SJCRH30 (cell line): ENCODE data around the gene PLEKHD1. TPM values are rescaled to one million over a fixed set of nuclear protein-coding genes. Genes with fewer than 3 reads are reported as not detected.
A peak's percentile ranks its signal among the peaks of the same experiment; 100 is the strongest.

Experiments used
- DNase-seq, 2 experiments: peaks; one replicate each; pipeline ENCODE4 v3.0.0-alpha.2; 2015 to 2020
- H3K27ac ChIP-seq: fragments of 250-450 bp; sonication (Bioruptor Pico); 2 replicates; pipeline ENCODE4 v1.5.1; 2020; ENCODE audit warnings: mild to moderate bottlenecking, moderate library complexity
- H3K27me3 ChIP-seq: fragments of 250-450 bp; sonication (Bioruptor Pico); 2 replicates; pipeline ENCODE4 v1.5.1; 2020; ENCODE audit warnings: mild to moderate bottlenecking, moderate library complexity
- H3K36me3 ChIP-seq: fragments of 250-450 bp; sonication (Bioruptor Pico); 2 replicates; pipeline ENCODE4 v1.5.1; 2020; ENCODE audit warnings: mild to moderate bottlenecking, moderate library complexity
- H3K4me1 ChIP-seq: fragments of 250-450 bp; sonication (Bioruptor Pico); 2 replicates; pipeline ENCODE4 v1.5.1; 2020; ENCODE audit warnings: mild to moderate bottlenecking, moderate library complexity
- H3K4me3 ChIP-seq: fragments of 250-450 bp; sonication (Bioruptor Pico); 2 replicates; pipeline ENCODE4 v1.5.1; 2020; ENCODE audit warnings: mild to moderate bottlenecking, moderate library complexity
- H3K9me3 ChIP-seq: fragments of 250-450 bp; sonication (Bioruptor Pico); replicated peaks from 2 replicates; pipeline ENCODE4 v1.5.1; 2020; ENCODE audit warnings: mild to moderate bottlenecking, moderate library complexity
- total RNA-seq: library from RNA; depleted of rRNA; stranded (reverse); fragments of >200 nt; shearing (Covaris generic); gene quantifications from 2 replicates; pipeline ENCODE4 v1.2.3, GENCODE V29; 2014

PLEKHD1 gene
- total RNA-seq, 1 experiment from 2014 or later = 0.30 TPM

DNA sequence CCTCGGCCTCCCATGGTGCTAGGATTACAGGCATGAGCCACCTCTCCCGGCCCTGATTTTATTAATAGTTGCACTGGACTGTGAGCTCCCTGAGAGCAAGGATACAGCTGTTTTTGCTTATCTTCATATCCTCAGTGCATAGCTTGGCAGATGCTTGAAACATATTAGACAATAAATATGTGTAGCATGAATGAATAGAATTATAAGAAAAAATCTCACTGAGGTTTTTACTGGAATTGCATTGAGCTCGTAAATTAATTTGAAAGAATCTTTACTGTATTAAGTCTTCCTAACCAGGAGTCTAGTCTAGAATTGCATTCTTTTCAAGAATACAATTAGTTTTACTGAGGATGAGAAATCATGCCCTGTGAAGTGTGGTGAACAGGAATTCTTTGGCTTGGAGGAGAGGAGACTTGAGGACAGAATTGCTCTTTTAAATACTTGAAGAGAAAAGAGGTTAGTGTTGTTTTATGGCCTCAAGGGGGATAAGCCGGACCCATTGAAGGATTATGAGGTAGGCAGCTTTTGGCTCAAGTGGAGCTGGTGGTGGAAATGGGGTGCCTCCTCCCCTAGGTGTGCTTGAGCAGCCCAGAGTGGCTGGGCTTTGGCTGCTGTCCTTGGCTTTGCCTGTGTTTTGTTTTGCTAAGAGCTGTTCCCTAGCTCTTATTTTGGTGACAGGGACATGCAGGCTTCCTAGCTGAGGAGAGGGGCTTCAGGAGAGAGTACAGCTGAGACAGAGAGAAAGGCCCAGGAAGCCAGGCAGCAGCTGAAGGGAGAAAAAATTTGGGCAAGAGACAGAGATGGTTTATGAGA, 34.0 kb downstream of the PLEKHD1 start:
- Histone ChIP-seq H3K36me3 (no peaks in the 10 kb centered on the region), H3K27ac (no peak overlapping the region), H3K4me3 (no peak overlapping the region), H3K4me1 (no peaks in the 10 kb centered on the region; the same call in 1 of the 2 replicates), H3K27me3 (no peaks in the 10 kb centered on the region), H3K9me3 (no peaks in the 10 kb centered on the region)
- peak; percentile 24 to 38 for DNase-seq

DNA sequence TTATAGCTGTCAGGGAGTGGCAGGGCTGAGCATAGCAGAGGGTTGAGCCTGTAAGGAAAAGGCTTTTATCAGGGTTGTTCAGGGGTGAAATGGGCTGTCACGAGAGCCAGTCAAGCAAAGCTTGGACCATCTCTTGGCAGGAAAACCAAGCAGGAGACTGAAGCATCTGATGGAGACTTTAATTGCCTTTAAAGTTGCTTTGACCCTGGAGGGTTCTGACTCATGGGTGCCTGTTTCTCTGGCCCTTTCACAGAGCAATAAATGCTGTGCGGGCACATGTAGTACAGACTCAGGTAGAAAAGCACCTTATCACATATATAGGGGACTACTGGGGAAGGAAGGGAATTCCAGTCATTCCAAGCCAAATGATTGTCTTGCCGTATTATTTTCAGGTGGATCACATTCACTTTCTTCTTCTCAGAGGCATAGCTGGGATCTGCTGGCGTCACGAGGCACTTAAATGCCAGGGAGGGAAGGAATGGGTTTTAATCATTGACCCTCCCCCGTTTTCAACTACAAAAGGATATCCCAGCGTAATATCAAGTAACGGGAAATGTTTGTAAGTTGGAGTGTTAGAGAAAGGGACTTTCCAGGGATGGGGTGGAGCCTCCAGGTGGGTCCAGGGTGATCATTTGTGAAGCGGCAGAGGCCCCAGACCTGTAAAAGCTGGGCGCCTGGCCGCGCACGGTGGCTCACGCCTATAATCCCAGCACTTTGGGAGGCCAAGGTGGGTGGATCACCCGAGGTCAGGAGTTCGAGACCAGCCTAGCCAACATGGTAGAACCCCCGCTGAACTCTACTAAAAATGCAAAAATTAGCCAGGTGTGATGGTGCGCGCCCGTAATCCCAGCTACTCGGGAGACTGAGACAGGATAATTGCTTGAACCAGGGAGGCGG, 34.9 kb downstream of the PLEKHD1 start:
- Histone ChIP-seq H3K27ac (no peak overlapping the region), H3K27me3 (no peaks in the 10 kb centered on the region), H3K4me1 (no peaks in the 10 kb centered on the region; the same call in 1 of the 2 replicates), H3K36me3 (no peaks in the 10 kb centered on the region), H3K9me3 (no peaks in the 10 kb centered on the region), H3K4me3 (no peak overlapping the region)
- DNase-seq = no peak

DNA sequence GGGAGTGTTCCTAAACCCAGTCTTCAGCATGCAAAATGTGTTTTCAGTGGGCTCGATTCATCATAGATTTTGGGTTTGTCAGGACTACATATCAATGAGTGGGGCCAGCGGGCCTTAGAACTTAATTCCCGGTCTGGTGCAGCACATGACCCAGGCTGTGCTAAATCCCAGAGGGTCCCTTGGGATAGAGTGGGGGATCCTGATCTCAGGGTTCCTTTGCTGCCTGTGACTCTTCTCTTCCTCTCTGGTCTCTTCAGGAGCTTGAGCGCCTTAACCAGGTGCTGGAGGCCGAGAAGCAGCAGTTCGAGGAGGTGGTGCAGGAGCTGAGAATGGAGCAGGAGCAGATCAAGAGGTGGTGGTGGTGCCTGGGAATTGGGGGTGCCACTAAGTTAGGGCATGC, 37.5 kb downstream of the PLEKHD1 start:
- H3K4me3 ChIP-seq = no peak overlapping the region
- no peaks in the 10 kb centered on the region for H3K36me3 ChIP-seq
- no peak for DNase-seq
- H3K27me3 ChIP-seq = no peaks in the 10 kb centered on the region
- no peaks in the 10 kb centered on the region for H3K9me3 ChIP-seq
- no peaks in the 10 kb centered on the region; the same call in 1 of the 2 replicates for H3K4me1 ChIP-seq
- H3K27ac ChIP-seq = no peak overlapping the region

DNA sequence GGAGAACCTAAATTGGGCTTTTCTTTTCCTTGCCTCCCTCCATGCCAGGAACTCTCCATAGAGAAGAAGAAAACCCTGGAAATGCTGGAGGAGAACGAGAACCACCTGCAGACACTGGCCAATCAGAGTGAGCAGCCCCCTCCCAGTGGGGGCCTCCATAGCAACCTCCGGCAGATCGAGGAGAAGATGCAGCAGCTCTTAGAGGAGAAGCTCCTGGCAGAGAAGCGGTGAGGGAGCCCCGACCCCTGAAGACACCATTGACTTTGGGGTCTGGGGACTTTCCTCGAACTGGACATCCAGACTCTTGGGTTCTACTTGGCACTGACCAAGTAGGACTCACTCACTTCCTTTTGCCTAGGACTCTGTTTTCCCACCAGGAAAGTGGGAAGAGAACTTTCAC, 41.4 kb downstream of the PLEKHD1 start:
- no peaks in the 10 kb centered on the region for H3K4me1 ChIP-seq
- H3K4me3 ChIP-seq = no peak overlapping the region
- no peaks in the 10 kb centered on the region for H3K9me3 ChIP-seq
- H3K27me3 ChIP-seq = no peaks in the 10 kb centered on the region
- DNase-seq = no peak
- no peaks in the 10 kb centered on the region for H3K36me3 ChIP-seq
- no peak overlapping the region for H3K27ac ChIP-seq

DNA sequence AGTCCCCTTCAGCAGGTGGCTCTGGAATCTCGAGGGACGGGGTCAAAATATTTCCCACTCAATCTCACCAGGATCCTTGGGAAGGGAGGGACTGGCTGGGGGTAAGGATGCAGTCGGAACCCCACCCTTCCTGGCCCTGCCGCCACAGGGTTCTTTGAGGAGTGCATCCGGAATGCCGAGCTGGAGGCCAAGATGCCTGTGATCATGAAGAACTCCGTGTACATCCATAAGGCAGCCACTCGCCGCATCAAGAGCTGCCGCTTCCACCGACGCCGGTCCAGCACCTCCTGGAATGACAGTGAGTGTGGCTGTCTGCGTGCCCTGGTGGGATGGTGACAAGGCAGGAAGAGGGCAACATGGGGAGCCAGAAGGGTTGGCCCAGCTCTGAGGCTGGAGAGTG, 43.1 kb downstream of the PLEKHD1 start:
- H3K9me3 ChIP-seq = no peaks in the 10 kb centered on the region
- no peaks in the 10 kb centered on the region for H3K4me1 ChIP-seq
- no peaks in the 10 kb centered on the region for H3K27me3 ChIP-seq
- no peaks in the 10 kb centered on the region for H3K36me3 ChIP-seq
- H3K27ac ChIP-seq = no peak overlapping the region
- no peak for DNase-seq
- H3K4me3 ChIP-seq = no peak overlapping the region

DNA sequence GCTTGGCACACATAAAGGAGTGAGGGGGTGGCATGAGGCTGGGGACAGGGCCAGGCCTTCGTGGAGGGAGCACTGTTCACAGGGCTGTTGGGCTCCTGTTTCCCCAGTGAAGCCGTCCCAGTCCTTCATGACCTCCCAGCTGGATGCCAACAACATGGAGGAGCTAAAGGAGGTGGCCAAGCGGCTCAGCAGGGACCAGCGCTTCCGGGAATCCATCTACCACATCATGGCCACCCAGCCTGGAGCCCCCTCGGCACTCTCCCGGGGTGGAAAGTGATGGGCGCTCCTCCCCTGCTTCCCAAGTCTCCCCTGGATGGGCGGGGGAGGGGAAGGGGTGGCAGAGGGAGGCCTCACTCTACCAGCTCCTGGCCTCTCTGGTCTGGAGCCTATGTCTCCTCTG, 43.6 kb downstream of the PLEKHD1 start:
- Histone ChIP-seq H3K27ac (no peak overlapping the region), H3K27me3 (no peaks in the 10 kb centered on the region), H3K4me3 (no peak overlapping the region), H3K4me1 (no peaks in the 10 kb centered on the region), H3K9me3 (no peaks in the 10 kb centered on the region), H3K36me3 (no peaks in the 10 kb centered on the region)
- no peak for DNase-seq

DNA sequence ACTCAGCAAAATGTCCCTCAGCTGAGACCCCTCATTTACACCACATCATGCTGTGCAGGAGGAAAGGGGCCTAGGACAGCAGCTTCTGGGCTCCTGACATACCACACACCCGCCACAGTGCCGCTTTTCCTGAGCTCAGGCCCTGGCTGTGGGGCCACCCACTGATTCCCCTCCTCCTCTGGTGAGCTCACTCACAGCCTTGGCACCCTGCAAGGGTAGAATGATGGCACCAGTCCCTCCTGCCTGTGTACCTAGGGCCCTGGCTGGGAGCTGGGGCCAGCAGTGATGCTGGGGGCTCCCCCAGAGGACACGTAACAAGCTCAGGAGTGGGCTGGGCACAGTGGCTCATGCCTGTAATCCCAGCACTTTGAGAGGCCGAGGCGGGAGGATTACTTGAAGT, 44.4 kb downstream of the PLEKHD1 start:
- Histone ChIP-seq H3K27me3 (no peaks in the 10 kb centered on the region), H3K36me3 (no peaks in the 10 kb centered on the region), H3K4me3 (no peak overlapping the region), H3K27ac (no peak overlapping the region), H3K9me3 (no peaks in the 10 kb centered on the region), H3K4me1 (no peaks in the 10 kb centered on the region)
- no peak for DNase-seq

DNA sequence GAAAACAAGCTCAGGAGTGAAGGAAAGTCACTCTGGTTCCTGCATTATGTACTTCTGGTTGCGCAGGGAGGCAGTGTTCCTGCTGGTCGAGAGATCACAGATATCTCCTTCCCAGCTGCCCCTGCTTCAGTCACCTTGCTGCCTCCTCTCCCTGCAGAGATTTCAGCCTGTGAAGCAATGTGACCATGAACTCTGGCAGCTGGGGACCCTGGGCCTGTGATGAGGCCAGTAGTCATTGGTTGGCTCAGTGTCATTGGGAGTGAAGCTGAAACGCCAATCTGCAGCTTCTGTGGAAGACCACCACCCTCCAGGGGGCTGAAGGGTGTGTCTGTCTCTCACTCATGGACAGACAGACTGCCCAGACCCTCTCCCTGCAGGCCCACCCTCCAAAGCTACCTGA, 45.0 kb downstream of the PLEKHD1 start:
- DNase-seq = no peak
- no peaks in the 10 kb centered on the region for H3K9me3 ChIP-seq
- H3K4me1 ChIP-seq = no peaks in the 10 kb centered on the region
- no peaks in the 10 kb centered on the region for H3K27me3 ChIP-seq
- H3K4me3 ChIP-seq = no peak overlapping the region
- H3K27ac ChIP-seq = no peak overlapping the region
- H3K36me3 ChIP-seq = no peaks in the 10 kb centered on the region

DNA sequence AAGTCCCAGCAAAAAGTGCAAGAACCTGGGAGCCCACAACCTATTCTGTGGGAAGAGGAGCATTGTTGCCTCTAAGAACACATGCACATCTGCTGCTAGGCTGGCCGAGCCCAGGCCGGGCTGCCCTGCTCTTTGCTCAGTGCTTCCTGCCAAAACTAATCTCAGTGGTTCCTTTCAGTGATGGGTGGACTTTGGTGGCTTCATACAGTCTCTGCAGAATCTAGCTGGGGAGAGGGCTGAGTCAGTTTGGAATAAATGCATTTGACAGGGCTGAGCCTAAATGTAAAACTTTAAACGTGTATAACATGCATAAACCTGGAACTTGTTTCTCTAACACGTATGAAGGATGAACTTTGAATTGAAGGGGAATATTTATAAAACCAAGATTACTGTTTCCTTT, 45.6 kb downstream of the PLEKHD1 start:
- DNase-seq = no peak
- no peaks in the 10 kb centered on the region for H3K36me3 ChIP-seq
- no peak overlapping the region for H3K27ac ChIP-seq
- no peaks in the 10 kb centered on the region for H3K27me3 ChIP-seq
- H3K4me3 ChIP-seq = no peak overlapping the region
- no peaks in the 10 kb centered on the region for H3K9me3 ChIP-seq
- no peaks in the 10 kb centered on the region for H3K4me1 ChIP-seq

DNA sequence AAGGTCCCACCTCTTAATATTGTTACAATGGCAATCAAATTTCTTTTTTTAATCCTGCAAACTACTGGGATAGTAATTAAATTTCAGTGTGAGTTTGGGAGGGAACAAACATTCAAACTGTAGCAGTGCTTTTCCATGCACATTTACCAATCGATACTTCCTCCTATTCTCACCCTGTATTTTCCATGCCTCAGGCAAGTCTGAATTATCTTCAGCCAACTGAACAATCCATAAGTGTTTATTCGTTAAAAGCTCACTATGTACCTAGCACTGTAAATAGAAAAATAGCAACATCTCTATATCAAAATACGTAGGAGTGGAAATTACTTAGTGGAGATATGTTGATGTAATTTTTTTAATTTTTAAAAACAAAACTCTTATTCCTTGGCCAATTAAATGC, 46.6 kb downstream of the PLEKHD1 start:
- H3K4me3 ChIP-seq = no peak overlapping the region
- no peaks in the 10 kb centered on the region for H3K36me3 ChIP-seq
- no peaks in the 10 kb centered on the region for H3K4me1 ChIP-seq
- H3K9me3 ChIP-seq = no peaks in the 10 kb centered on the region
- no peaks in the 10 kb centered on the region for H3K27me3 ChIP-seq
- no peak overlapping the region for H3K27ac ChIP-seq
- DNase-seq = no peak

DNA sequence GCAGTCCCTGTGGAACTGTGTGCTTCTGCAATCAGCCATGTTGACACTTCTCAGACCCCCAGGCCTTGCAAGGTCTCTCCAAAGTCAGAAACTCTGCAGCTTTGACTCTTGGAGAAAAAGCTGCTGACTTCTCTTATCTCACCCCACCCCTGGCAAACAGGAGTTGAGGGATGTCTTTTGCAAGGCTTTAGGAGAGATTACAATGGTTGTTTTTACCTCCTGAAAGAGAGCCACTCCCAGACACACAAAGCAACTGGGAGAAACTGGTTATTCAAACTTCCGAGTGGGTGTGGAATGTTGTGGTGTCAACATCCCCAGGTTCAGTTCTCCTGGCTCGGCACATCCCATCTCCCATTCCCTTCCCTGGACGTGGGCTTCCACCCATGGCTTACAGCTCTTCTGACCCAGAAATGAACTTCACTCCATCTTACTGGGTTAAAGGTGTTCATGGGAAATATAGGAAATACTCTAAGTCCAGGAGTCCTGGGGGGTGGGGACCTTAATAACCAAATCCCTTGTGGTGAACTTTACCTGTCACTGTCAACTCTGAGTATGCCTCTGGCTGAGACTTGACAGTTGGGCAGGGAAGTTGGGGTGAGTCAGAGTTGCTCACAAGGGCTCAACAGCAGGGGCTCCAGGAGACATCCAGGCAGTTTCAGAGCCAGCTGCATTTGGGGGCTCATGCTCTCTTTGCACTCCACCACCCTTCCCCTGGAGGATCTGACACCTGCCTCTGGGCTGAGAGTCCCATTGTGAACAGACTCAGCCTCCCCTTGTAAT, 48.2 kb downstream of the PLEKHD1 start:
- Histone ChIP-seq H3K27me3 (no peaks in the 10 kb centered on the region), H3K36me3 (no peaks in the 10 kb centered on the region), H3K4me3 (no peak overlapping the region), H3K9me3 (no peaks in the 10 kb centered on the region), H3K27ac (no peak overlapping the region), H3K4me1 (no peaks in the 10 kb centered on the region)
- no peak for DNase-seq

DNA sequence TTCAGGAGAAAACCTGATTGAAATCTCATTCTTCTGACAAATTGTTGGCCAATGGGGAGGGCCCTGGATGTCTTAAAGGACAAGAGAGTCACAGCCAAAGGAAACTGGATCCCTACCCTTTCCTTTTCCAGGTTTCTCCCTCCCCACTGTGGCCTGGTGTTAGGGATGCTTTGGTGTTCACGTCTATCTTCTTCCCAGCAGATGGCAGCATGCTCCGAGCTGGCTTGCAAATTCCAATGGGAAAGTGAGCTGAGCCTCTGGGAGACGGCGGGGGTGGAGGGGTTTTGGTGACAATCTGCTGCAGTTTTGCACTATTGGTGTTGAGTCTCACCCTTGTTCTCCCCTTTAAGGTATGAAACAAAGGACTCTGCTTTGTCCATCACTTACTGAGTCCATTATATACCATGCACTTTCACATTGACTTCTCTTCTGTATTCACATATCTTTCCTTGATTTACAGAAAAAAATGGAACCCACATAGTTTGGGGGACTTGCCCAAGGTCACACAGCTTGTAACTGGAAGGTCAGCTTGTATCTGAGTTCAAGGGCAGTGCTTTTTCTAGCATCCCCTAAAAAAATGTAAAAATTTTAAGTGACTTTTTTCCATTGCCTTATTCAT, 50.8 kb downstream of the PLEKHD1 start:
- peak; percentile 56 to 69 for DNase-seq
- H3K4me1 ChIP-seq = no peaks in the 10 kb centered on the region
- no peak overlapping the region for H3K4me3 ChIP-seq
- H3K9me3 ChIP-seq = no peaks in the 10 kb centered on the region
- no peak overlapping the region for H3K27ac ChIP-seq
- H3K36me3 ChIP-seq = no peaks in the 10 kb centered on the region
- no peaks in the 10 kb centered on the region for H3K27me3 ChIP-seq

DNA sequence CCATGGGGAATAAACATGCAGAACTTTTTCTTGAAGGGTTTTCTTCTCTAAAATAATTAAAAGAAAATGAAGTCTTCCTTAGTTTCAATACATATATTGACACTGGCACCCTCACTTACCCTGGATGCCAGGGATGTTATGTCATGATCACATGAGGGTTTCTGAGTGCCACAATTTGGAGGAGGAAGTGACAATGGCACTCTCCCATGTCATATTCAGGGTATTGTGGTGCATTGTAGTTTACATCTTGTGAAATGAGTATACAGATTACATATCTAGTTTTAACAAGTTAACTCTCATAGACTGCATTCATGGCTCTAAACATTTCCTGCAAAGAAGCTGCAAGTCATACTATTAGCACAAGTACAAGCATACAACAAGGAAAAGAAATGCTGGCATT, 52.4 kb downstream of the PLEKHD1 start:
- H3K27me3 ChIP-seq = no peaks in the 10 kb centered on the region
- no peak for DNase-seq
- H3K36me3 ChIP-seq = no peaks in the 10 kb centered on the region
- H3K27ac ChIP-seq = no peak overlapping the region
- no peak overlapping the region for H3K4me3 ChIP-seq
- no peaks in the 10 kb centered on the region for H3K9me3 ChIP-seq
- no peaks in the 10 kb centered on the region for H3K4me1 ChIP-seq

DNA sequence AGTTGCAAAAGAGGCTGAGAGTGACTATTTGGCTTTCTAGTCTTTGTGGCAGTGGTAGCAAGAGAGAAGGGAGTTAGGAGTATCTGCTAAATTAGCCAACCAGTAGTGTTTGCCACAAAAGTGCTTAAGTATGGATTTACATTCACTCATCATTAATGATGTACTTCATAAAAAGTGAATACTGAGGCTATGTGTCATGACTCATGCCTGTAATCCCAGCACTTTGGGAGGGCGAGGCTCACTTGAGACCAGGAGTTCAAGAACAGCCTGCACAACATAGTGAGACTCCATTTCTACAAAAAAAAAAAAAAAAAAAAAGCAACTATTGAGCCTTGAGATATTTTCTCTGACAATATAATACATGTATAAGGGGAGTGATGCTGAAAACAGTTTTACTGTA, 53.4 kb downstream of the PLEKHD1 start:
- H3K4me3 ChIP-seq = no peak overlapping the region
- H3K36me3 ChIP-seq = no peaks in the 10 kb centered on the region
- H3K27ac ChIP-seq = no peak overlapping the region
- no peak for DNase-seq
- H3K9me3 ChIP-seq = no peaks in the 10 kb centered on the region
- no peaks in the 10 kb centered on the region for H3K27me3 ChIP-seq
- H3K4me1 ChIP-seq = no peaks in the 10 kb centered on the region
